LHCN-M2 (cell line): ENCODE data around the gene SYS1. TPM values are rescaled to one million over a fixed set of nuclear protein-coding genes. Genes with fewer than 3 reads are reported as not detected.

Experiments used
- DNase-seq: peaks from one replicate; pipeline ENCODE4 v3.0.0-alpha.2; 2012; ENCODE audit warnings: low read depth
- polyA plus RNA-seq: library from polyadenylated mRNA; unstranded; fragments of >200 nt; gene quantifications from one replicate; pipeline ENCODE4 v1.2.1, GENCODE V29; 2012; ENCODE audit warnings: missing spikeins
- total RNA-seq: library from RNA; depleted of rRNA; stranded (reverse); fragments of >200 nt; gene quantifications from 2 replicates; pipeline ENCODE4 v1.2.3, GENCODE V29; 2014; rRNA removed

Gene SYS1
- total RNA-seq: 23.6 and 30.2 TPM in 2 replicates
- polyA plus RNA-seq: 16.2 TPM

DNA sequence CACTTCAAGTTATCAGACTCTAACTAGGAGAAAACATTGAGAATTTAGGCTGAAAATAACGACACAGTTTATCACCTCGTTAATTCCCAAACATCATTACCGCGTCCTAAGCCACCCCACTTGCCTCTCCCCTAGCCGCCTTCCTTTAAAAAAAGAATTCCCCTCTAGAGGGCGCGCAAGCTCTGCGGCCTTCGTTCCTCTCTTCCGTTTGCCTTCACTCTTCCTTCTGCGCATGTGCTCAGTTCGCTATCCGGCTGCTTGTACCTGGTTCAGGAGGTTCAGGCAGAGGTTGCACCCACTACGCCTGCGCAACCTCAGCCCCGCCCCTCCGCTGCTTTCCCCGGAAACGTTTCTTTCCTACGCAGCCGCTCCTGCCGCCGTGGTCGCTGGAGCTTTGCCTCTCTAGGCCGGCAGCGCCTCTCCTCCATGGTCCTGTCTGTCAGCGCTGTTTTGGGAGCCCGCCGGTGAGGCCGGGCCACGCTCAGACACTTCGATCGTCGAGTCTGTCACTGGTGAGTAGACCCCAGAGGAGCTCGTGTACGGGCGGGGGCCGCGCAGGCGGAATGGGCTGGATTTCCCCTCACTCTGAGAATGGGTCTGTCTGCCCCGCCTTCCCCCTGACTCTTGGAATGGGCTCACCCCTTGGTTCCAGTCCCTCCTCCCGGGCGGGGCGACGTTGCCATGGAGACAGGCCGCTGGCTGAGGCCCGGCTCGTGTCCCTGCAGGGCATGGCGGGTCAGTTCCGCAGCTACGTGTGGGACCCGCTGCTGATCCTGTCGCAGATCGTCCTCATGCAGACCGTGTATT is at the start of gene SYS1:
Gene SYS1, plus strand, starts transcription at position 353 of the 807 bp plus-strand sequence. Its CDS starts 376 bp downstream, at position 729.
- peak; percentile 98 for DNase-seq

DNA sequence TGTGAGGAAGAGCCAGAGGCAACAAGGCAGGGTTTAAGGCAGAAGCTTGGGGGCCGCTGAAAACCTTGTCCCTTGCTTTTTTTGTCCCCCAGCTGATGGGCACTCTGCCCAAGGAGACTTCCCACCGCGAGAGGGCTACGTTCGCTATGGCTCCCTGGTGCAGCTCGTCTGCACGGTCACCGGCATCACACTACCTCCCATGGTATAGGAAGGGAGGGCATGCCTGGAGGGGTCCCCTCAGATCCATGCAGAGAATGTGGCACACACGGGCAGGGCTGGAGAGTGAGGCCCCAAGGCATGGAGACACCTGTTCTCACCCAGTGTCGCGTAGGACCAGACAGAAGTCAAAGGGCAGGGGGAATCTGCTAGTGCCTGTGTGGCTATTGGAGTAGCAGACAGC is 49.0 kb upstream of the SYS1 start:
- no peak for DNase-seq

DNA sequence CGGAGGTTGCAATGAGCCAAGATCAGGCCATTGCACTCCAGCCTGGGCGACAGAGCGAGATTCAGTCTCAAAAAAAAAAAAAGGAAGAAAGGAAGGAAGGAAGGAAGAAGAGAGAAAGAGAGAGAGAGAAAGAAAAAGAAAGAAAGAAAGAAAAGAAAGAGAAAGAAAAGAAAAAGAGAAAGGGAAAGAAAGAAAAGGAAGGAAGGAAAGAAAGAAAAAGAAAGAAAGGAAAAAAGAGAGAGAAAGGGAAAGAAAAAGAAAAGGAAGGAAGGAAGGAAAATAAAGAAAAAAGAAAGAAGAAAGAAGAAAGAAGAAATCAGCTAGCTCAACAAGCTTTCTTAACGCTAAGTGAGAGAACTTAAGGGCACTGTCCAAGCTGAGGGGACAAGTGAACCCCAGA is 47.3 kb upstream of the SYS1 start:
- DNase-seq: no peak

DNA sequence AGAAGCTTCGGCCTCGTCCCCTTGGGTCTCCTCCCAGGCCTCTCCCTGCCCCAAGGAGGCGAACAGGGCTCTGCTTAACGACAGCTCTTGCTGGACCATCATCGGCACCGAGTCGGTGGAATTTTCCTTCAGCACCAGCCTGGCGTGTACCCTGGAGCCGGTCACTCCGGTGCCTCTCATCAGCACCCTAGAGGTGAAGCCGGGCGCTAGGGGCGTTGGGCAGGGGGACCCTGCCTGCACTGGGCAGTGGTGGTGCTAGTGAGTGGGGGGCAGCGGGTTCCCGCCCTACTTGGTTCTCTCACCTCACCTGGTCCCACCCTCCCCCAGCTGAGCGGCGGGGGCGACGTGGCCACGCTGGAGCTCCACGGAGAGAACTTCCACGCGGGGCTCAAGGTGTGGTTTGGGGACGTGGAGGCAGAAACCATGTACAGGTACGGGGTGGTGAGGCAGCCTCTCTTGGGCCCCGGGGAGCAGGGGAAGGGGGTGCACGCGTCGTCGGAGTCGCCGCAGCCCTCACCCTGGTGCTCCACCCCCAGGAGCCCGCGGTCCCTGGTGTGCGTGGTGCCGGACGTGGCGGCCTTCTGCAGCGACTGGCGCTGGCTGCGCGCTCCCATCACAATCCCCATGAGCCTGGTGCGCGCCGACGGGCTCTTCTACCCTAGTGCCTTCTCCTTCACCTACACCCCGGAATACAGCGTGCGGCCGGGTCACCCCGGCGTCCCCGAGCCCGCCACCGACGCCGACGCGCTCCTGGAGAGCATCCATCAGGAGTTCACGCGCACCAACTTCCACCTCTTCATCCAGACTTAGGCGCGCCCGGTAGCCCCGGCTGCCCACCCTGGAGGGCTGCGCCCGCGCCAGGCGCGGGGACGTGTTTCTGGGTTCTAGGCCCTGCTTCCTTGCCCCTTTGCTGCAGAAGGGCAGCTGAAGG is 46.5 kb upstream of the SYS1 start:
- no peak for DNase-seq

DNA sequence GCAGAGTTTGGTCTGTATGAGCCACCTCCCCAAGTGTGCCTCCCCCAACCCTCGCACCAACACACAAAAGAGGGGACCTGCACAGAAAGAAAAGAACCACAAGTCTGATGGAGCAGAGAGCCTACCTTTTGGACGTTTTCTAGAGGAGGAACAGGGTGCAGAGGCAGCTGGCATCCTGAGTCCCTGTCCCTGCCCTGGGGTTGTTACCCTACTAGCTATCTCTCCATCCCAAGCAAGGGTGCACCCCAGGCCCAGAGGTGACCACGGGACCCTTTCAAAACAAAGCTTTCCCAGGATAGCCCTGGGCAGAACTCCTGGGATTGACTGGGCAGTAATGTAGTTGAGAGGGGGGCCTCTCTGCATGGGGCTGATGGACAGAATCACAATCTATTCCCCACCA is 45.1 kb upstream of the SYS1 start:
- no peak for DNase-seq

DNA sequence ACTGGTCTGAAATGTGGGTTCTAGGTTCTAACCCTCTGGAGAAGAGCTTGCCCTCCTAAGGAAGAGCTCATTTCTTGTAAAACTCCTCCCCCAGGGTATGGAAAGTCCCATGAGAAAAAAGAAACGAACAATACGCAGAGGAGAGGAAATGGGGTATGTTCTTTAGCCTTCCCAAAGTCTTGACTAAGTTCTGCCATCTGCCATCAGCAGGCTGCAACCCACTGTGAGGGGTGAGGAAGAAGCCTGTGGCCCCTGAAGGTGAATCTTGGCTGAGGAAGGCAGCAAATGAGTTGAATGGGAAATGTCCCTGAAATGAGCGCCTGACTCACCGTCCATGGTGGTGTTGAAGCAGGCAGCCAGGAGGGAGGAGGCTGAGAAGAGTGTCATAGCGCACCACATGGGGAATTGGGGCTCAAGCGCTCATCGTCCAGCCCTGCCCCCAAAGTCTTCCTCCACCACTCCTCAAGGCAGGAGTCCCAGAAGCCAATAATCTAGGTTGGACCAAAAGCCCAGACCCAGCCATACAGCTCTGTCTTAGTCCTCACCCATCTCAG is 44.5 kb upstream of the SYS1 start:
- DNase-seq: no peak

DNA sequence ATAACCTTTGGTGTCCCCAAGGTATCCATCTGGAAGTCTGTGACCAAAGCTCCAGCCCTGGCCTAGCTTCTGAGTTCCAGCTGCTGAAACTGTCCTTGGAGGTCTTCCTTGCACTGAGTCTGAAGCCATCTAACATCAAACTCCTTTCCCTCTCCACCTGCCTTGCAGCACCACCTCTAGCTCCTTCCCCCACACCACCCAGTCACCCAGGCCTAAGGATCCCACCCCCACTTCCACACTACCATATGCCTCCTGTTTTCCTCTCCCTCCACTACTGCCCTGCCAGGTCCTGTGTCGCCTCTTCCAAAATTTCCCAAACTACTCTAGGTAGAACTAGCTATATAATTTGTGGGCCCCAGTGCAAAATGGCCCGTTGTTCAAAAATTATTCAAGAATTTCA is 44.0 kb upstream of the SYS1 start:
- DNase-seq: no peak

DNA sequence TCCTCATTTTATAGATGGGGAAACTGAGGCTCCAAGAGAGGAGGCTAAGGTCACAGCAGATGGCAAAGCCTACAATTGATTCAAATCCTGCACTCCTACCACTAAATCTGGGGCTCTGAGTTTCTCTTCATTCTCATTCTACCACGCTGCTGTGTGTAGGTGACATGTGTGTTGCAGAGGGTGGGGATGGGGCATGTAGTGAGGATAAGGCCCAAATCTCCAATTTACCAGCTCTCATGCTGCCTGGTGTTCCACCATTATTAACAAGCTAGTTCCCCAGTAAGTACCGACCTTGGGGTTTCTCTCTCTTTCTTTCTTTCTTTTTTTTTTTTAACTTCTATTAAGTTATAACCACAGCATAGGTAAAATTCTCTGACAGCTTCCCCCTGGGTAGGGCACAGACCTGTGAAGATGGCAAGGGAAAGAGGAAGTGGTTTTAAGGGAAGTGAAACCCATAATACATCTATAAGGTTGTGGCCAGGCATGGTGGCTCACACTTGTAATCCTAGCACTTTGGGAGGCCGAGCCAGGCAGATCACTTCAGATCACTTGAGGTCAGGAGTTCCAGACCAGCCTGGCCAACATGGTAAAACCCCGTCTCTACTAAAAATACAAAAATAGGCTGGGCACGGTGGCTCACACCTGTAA is 41.9 kb upstream of the SYS1 start:
- no peak for DNase-seq

DNA sequence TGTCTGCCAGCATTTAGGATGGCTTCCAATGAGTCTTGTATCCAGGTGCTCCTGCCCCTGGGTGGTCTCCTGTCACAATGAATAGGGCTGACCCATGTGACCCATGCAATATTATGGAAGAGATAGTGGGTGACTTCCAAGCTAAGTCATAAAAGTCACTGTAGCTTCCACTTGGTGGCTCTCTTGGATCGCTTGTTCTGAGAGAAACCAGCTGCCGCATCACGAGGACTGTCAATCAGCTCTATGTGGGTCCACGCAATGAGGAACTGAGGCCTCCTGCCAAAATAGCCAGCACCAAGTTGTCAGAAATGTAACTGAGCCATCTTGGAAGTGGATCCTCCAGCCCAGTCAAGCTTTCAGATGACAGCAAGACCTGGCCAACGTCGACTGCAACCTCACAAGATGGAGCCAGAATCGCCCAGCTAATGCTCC is 40.0 kb upstream of the SYS1 start:
- DNase-seq: peak; percentile 92

DNA sequence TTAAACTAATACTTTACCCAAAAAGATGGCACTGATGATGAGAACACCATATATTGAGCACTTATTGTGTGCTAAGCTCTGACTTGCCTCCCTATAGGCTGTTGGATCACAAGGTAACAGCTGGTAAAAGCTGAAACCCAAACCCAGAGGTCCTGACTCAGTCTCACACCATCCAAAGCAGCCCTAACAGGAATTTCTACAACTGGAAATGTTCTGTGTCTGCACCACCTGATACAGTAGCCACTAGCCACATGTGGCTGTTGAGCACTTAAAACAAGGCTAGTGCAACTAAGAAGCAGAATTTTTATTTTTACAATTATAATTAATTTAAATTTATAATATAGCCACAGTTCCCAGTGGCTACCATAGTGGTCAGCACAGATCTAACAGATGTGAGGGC is 39.2 kb upstream of the SYS1 start:
- DNase-seq: peak; percentile 87

DNA sequence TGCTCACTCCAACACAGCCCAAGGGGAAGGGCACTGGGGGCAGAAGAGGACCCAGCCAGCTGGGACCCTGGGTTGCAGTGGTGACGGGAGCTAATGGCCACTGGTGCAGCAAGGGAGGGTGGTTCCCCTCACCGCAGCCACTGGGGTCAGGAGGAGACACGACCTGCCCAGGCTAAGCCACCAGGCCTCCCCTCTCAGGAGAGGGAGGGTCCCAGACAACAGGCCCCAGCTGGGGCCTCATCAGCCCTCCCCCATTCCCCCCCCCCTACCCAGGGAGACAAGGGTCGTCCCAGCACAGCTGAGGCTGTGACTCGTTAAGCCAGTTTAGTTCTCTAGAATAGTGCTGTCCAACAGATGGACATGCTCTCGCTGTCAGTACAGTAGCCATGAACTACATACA is 37.6 kb upstream of the SYS1 start:
- DNase-seq: no peak

DNA sequence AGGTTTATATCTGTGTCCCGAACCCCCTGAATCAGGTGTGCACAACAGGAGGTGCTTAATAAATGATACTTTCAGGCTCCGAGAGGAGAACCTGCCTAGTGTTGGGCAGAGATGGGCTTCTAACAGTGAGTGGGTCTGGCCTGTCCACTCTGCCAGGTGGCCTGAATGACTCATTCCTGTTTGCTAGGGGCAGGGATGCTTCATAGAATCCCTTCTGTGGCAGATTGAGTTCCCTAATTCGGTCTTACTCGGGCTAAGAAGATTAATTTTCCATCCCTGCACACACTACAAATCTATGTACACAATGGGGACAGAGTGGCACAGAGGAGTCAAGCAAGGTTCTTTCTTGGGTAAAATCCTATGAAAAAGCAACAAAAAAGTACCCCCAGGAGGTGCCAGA is 34.5 kb upstream of the SYS1 start:
- DNase-seq: no peak

DNA sequence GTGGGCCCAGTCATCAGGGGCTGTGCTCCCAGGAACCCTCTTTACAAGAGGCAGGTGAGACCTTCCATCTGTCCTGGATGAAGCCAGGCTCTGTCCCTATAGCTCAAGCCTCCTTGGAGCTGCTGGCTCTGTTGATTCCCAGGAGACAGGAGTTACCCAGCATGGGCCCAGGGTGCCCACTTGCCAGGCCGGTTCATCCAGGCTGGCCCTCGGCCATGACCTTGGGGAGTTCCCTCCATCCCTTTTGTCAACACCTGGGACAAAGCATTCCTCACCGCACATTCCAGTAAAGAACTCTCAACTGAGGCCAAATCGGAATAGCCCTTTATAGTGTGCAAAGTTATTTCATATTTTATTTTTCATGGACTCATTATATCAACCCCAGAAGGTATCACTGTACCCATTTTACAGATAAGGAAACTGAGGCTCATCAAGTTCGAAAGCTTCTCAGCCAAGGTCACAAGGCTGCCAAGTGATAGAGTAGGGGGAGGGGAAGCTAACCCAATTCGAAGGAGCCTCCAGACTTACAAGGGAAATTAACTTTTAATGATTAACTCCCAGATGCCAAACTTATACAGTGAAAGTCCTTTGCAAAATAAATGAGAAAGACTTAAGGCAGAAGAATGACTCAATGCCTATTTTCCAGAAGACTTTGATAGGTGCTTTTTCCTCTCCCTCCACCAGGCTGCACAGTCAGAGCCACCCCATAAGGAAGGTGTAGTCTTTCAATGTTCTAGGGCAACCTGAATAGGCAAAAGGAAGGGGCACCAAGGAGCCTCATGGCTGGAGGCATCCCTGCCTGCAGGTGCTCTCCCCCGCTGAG is 33.2 kb upstream of the SYS1 start:
- DNase-seq: no peak

DNA sequence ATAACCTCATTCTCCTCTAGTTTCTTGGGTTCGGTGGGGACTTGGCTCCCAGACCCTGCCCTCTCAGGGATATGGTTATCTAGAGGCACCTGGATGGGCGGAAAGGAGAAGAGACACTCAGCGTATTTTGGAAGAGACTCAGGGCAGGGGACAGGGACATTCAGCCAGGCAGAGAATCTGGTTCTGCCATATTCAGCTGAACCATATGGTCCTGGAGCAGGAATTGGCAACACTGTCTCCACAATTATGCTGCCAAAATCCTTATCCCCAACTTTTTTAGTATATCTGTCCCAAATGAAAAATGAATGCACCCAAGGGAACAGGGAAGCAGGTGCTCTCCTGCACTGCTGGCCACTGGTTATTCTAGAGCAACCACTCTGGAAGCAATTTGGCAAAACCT is 32.5 kb upstream of the SYS1 start:
- DNase-seq: no peak

DNA sequence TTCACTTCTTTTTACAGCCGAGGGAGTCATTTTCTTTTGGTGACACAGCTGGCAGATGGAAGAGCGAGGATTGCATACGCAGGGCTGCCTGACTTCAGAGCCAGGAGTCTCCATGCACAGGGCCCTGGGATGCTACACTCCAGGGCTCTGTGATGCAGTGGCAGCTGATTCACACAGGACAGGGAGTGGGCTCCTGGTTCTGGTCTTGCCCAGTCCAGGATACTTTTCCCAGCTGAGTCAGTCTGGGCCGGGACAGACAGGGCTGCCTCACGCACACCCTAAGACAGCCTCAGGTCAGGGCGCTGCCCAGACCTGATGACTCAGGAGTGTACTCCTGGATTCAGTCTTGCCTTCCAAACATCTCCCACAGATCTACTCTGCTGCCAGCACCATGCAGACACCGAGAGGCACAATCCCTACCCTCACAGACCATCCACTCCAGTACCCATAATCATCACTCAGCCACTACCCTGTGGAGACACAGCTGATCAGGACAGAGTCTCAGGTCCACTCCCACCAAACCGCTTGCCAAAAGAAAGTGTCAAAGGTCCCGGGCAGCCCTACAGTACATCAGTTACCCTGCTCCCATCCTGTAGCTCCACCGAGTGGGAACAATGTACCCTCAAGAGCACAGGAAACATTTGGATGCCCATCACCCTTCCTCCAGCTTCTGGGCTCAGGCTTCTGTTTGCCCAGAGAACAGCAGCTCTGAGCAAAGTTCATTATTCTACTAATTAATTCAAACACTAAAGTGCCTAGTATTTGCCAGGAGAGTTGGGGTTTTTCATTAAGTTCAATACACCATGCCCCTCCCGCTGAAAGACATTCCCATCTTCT is 26.2 kb upstream of the SYS1 start:
- DNase-seq: peak; percentile 94

DNA sequence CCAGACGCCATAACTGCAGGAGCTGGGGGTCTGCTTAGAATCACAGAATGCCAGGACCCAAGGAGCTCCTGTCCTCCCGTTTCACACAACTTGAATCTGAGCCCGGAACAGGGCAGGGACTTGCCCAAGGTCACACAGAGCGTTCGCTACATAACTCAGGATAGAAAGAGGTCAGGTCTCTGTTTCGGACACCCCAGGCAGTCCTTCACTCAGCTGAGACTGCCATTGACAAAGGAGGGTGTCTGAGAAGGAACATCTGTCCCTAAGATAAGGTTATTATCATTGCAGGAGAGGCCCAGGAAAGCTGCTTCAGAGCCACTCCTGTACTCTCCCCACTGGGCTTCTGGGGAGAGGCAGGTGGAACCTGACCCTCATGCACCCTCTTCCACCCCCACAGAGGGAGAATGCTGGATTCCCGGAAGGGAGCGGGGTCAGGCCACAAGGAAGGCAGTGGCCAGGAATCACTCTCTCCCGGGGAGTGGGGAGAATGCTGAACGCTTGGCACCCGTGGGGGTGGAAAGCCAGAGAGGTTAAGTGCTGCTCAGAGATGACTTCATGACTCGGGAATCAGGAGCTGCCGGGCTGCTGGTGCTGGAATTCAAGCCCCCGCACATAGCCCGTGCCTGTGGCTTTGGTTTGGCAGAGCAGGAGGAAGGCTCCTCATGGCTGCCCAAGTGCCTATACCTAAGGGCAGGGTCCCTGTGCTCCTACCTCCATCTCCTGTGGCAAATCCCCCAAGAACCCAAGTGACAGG is 25.4 kb upstream of the SYS1 start:
- DNase-seq: peak; percentile 89

DNA sequence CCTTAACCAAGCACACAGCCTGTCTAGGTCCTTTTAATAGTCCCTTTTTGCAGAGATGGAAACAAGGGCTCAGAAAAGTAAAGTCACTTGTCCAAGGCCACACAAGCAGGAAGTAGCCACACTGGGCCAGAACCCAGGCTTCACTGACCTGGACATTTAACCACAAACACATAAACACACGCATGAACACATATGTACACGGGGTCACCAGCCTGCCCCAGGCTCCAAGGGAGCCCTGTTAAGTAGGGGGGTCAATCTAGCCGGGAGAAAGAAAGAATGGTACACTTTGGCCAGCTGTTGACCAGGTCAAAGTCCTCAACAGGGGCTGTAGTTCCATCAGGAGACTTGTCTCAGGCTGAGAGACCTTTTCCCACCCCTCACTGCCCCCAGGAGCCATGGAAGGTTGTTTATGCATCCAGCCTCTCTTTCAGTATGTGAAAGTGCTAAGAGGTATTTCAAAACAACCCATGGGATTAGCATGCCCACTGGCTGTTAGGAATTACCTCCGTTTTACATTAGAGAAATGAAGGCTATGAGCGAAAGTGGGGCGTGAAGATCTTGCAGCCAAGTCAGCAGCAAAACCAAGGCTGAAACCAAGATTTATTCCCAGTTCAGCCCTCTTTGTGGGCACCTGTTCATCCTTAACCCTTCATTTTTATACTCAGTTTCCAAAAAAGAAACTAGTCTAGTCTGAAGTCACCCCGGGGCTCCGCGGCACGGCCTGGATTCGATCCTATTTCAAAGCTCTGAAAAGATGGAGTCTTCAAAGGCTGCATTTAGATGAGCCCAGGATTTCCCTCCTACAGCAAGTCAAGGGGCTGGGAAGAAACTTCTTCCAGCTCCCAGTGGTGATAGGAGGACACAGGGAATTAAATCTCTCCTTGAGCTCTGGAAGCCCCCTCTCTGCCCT is 24.6 kb upstream of the SYS1 start:
- no peak for DNase-seq

DNA sequence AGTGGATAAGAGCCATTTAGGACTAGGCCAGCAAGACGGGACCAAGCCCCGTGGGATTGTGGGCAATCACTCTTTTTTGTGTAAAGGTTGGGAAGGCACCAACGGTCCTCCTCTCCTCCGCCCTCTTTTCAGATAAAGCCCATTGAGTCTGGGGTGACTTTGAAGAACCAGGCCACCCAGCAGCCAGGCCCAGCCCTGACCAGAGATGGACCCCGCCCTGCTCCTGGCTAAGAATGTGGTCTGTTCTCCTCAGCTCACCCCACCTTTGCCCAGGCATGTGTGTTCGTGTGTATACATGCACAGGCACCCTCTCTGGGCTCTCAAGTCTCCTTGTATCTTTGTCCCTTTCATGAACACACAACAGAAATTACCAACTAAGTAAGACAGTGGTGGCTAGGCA is 23.9 kb upstream of the SYS1 start:
- DNase-seq: no peak
